ENCODE measurements around the gene CXorf58.

CXorf58 gene

GRCh38 chrX:23901060-23901459 is 6.7 kb upstream of the CXorf58 start:
- no peak for DNase-seq

- DNase-seq = peak; percentile 4 to 20
Observed at GRCh38 chrX:23901805-23902204, 6.0 kb upstream of the CXorf58 start.

GRCh38 chrX:23902419-23902818 is 5.4 kb upstream of the CXorf58 start:
- DNase-seq = no peak

- no peak for DNase-seq
Observed at GRCh38 chrX:23904096-23904495, 3.7 kb upstream of the CXorf58 start.

- no peak for DNase-seq
Observed at GRCh38 chrX:23907111-23907497, 702 bp upstream of the CXorf58 start.

- peak in 1 of 2 donors; percentile 2 for DNase-seq
Observed at GRCh38 chrX:23908219-23909004, 606 bp downstream of the CXorf58 start.

- no peak for DNase-seq
Observed at GRCh38 chrX:23911126-23911835, 3.5 kb downstream of the CXorf58 start.

GRCh38 chrX:23919148-23919547 is 11.3 kb downstream of the CXorf58 start:
- DNase-seq = no peak

GRCh38 chrX:23919706-23920320 is 12.0 kb downstream of the CXorf58 start:
- no peak for DNase-seq

- no peak for DNase-seq
Observed at GRCh38 chrX:23926015-23926414, 18.2 kb downstream of the CXorf58 start.

GRCh38 chrX:23930894-23931604 is 23.2 kb downstream of the CXorf58 start:
- DNase-seq = no peak

GRCh38 chrX:23932046-23932445 is 24.2 kb downstream of the CXorf58 start:
- DNase-seq = no peak

GRCh38 chrX:23935106-23935505 is 27.3 kb downstream of the CXorf58 start:
- DNase-seq = no peak

GRCh38 chrX:23936180-23936579 is 28.4 kb downstream of the CXorf58 start:
- DNase-seq = no peak

GRCh38 chrX:23937100-23937499 is 29.3 kb downstream of the CXorf58 start:
- DNase-seq = no peak

- DNase-seq = no peak
Observed at GRCh38 chrX:23938690-23939089, 30.9 kb downstream of the CXorf58 start.

GRCh38 chrX:23939203-23939602 is 31.4 kb downstream of the CXorf58 start:
- DNase-seq = no peak

- DNase-seq = no peak
Observed at GRCh38 chrX:23944234-23944633, 36.4 kb downstream of the CXorf58 start.

GRCh38 chrX:23945206-23945605 is 37.4 kb downstream of the CXorf58 start:
- no peak for DNase-seq

GRCh38 chrX:23952391-23952790 is 44.6 kb downstream of the CXorf58 start:
- no peak for DNase-seq

GRCh38 chrX:23952984-23953907 is 45.4 kb downstream of the CXorf58 start:
- DNase-seq = peak; percentile 18 to 27

GRCh38 chrX:23953908-23954269 is 46.1 kb downstream of the CXorf58 start:
- no peak for DNase-seq

Measured in stimulated activated CD4-positive, alpha-beta T cell treated with anti-CD3 and anti-CD28 coated beads, Interleukin-2, amount 100 ng/mL, for 24 hours (primary cell).